Kidney (tissue), 14 donors: ENCODE data around the gene GARIN5B. TPM values are rescaled to one million over a fixed set of nuclear protein-coding genes. Genes with fewer than 3 reads are reported as not detected.
"Not testable (repeated sequence)": the region's sequence is repeated elsewhere in the genome, so short reads cannot be mapped to it uniquely, and the experiment has no call there.

ENCODE experiments used
- DNase-seq, 5 donors: peaks; one replicate each; pipeline ENCODE4 v3.0.0-alpha.2; 2013 to 2020
- FAIRE-seq: peaks from 2 replicates; lab custom pipeline; 2012; peaks lifted over from hg19 to GRCh38; lab: Jason Lieb, UNC
- H3K27ac ChIP-seq, 2 donors: one replicate each; pipeline ENCODE4 v1.7.0; 2013; ENCODE audit warnings: low read depth in 2 of 2, low read length in 2 of 2, inconsistent platforms in 1 of 2
- H3K27me3 ChIP-seq: one replicate; pipeline ENCODE4 v1.7.1; 2013; ENCODE audit warnings: low read length, inconsistent platforms; ENCODE audit not compliant: control insufficient read depth, insufficient read depth
- H3K36me3 ChIP-seq, 3 donors: one replicate each; pipeline versions ENCODE4 v1.7.0 to v1.7.1; 2013; ENCODE audit warnings: low read length in 3 of 3, control low read depth in 1 of 3, inconsistent platforms in 1 of 3; ENCODE audit not compliant: insufficient read depth in 3 of 3, control insufficient read depth in 2 of 3
- H3K4me1 ChIP-seq, 3 donors: one replicate each; pipeline versions ENCODE4 v1.7.0 to v1.7.1; 2013; ENCODE audit warnings: low read length in 3 of 3, inconsistent platforms in 1 of 3, low read depth in 1 of 3; ENCODE audit not compliant: control insufficient read depth in 2 of 3, insufficient read depth in 2 of 3
- H3K4me3 ChIP-seq, 3 donors: one replicate each; pipeline versions ENCODE4 v1.7.0 to v1.8.1; 2013; ENCODE audit warnings: low read length in 3 of 3, control low read depth in 1 of 3, inconsistent platforms in 1 of 3
- H3K9ac ChIP-seq, 3 donors: one replicate each; pipeline versions ENCODE4 v1.7.0 to v1.7.1; 2013; ENCODE audit warnings: low read length in 3 of 3, control low read depth in 1 of 3, inconsistent platforms in 1 of 3
- H3K9me3 ChIP-seq, 3 donors: one replicate each; pipeline versions ENCODE4 v1.7.0 to v1.7.1; 2013; ENCODE audit warnings: low read length in 3 of 3, control low read depth in 1 of 3, inconsistent platforms in 1 of 3; ENCODE audit not compliant: control insufficient read depth in 2 of 3, insufficient read depth in 1 of 3
- CTCF ChIP-seq: IDR thresholded peaks from 3 replicates; pipeline ENCODE4 v1.5.1; 2012; ENCODE audit warnings: mild to moderate bottlenecking, moderate library complexity, borderline replicate concordance; ENCODE audit not compliant: insufficient read depth; ENCODE audit errors: extremely low read depth
- intact Hi-C: fragments of 100-400 bp; cut with DNase I; formaldehyde crosslinking; loops from one replicate; pipeline ENCODE4 v1.11.1; 2022
- polyA plus RNA-seq: library from polyadenylated mRNA; stranded (reverse); fragments of 350-450 nt; fragmentation: Illumina TruSeq; extraction: RNeasy Lipid Tissue Mini Kit (QIAGEN cat#74804); gene quantifications from one replicate; pipeline ENCODE4 v1.2.3, GENCODE V29; 2014; ENCODE audit warnings: low read depth, low replicate concordance; ENCODE audit not compliant: insufficient read depth
- total RNA-seq: library from RNA; stranded (reverse); fragmentation: NEBNext Ultra II Directional; extraction: Animal tissue kit (Norgen Biotek cat#: 25700); gene quantifications from one replicate; pipeline ENCODE4 v1.2.1, GENCODE V29; 2021
- donor health status: control.
- donor health status: control.
- donor health status: control.
- donor health status: control.
- donor health status: control.
- donor health status: DM: yes; HTN: yes; CAD: no.
- donor health status: Normal renal cell carcinoma (clear cell type).

GARIN5B gene
- total and polyA plus RNA-seq, 2 donors from 2014 or later: not detected

- no peaks in the 10 kb centered on the region for H3K36me3 ChIP-seq
- DNase-seq: peak; percentile 100
- peaks cover 0 to 16% (median 0%) of the 10 kb centered on the region in 3 donors for H3K4me1 ChIP-seq
- peak within 1 kb of the TSS; percentile 72 to 78 (median 78) for H3K4me3 ChIP-seq
- FAIRE-seq: peak; percentile 100
- H3K9me3 ChIP-seq: no peaks in the 10 kb centered on the region
- TF ChIP-seq CTCF: no peak
- peak within 1 kb of the TSS; percentile 48 to 89 (median 81) for H3K9ac ChIP-seq
- intact Hi-C loops: no loop called here
- peak within 1 kb of the TSS; percentile 95 to 96 for H3K27ac ChIP-seq
- H3K27me3 ChIP-seq: no peaks in the 10 kb centered on the region
Measured at GRCh38 chr19:55339105-55339888, 23.8 kb downstream of the GARIN5B start, which contains the start of gene KMT5C. Gene KMT5C (plus strand): TSS chr19:55339876. CDS start chr19:55341937, 2,061 bp downstream.

GRCh38 chr19:55336101-55336500, 27.0 kb downstream of the GARIN5B start:
- DNase-seq (no peak), FAIRE-seq (no peak)
- H3K4me1 ChIP-seq: peaks cover 0 to 12% (median 0%) of the 10 kb centered on the region in 3 donors
- intact Hi-C loops: no loop called here
- no peaks in the 10 kb centered on the region for H3K27me3 ChIP-seq
- no peak overlapping the region for H3K27ac ChIP-seq
- H3K9ac ChIP-seq: no peak overlapping the region
- H3K36me3 ChIP-seq: no peaks in the 10 kb centered on the region
- TF ChIP-seq CTCF: no peak
- no peaks in the 10 kb centered on the region for H3K9me3 ChIP-seq
- no peak overlapping the region for H3K4me3 ChIP-seq

DNA sequence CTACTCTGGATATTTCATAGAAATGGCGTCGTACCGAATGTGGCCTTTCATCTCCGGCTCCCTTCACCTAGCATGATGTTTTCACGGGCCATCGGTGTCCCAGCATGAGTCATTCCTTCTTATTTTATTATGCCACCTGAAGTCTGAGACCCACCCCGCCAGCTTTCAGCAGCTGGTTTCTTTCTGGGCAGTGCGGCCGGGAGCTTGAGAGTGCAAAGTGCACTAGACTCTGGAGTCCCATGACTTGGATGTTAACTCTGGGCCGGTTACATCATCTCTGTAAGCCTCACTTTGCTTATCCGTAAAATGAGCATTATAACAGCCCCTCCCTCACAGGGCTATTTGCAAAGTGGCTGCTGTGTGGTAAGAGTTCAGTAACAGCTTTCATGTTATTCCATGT, 29.2 kb downstream of the GARIN5B start:
- Histone ChIP-seq H3K4me3 (peak overlapping the region in 2 of 3 donors; percentile 60 to 70), H3K9ac (peak overlapping the region in 1 of 3 donors; percentile 41), H3K4me1 (peaks cover 0 to 4% (median 0%) of the 10 kb centered on the region in 3 donors), H3K27ac (peak overlapping the region; percentile 45 to 76), H3K36me3 (no peaks in the 10 kb centered on the region), H3K9me3 (no peaks in the 10 kb centered on the region), H3K27me3 (no peaks in the 10 kb centered on the region)
- DNase-seq (peak in 2 of 5 donors; percentile 64 to 79), FAIRE-seq (no peak)
- no peak for TF ChIP-seq CTCF
- intact Hi-C loops: no loop called here

DNA sequence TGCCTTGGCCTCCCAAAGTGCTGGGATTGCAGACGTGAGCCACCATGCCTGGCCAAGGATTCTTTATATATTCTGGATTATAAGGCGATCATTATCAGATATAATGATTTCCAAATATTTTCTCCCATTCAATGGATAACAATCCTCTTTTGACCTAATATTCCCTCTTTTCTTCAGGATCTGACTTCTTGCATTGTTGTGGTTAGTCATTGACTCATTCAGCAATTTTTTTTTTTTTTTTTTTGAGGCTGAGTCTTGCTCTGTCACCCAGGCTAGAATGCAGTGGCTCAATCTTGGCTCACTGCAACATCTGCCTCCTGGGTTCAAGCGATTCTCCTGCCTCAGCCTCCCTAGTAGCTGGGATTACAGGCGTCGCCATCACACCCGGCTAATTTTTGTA, 33.3 kb downstream of the GARIN5B start:
- intact Hi-C loops, H3K9ac ChIP-seq, H3K27ac ChIP-seq, H3K4me1 ChIP-seq, H3K4me3 ChIP-seq, H3K27me3 ChIP-seq, FAIRE-seq, H3K9me3 ChIP-seq, H3K36me3 ChIP-seq, DNase-seq: not testable (repeated sequence)

GRCh38 chr19:55328774-55329318, 34.2 kb downstream of the GARIN5B start:
- DNase-seq, H3K4me1 ChIP-seq, FAIRE-seq, intact Hi-C loops, H3K9me3 ChIP-seq, H3K4me3 ChIP-seq, H3K27me3 ChIP-seq, H3K36me3 ChIP-seq, H3K27ac ChIP-seq, H3K9ac ChIP-seq: not testable (repeated sequence)
